ENCODE results near the gene IL17RD. TPM values are rescaled to one million over a fixed set of nuclear protein-coding genes. Genes with fewer than 3 reads are reported as not detected.

Gene IL17RD
- total and polyA plus RNA-seq, 10 of the 15 experiments (the other 5 are each of a cell fraction or from before 2014, with no cell fraction given) = 0.01 to 0.08 (median 0.04) TPM; not detected in 3

- TF ChIP-seq TARDBP (IDR thresholded peaks at IDR 0.05; ENCODE audit: borderline replicate concordance) = no peak
- no peak for TF ChIP-seq RB1 (IDR thresholded peaks at IDR 0.05; ENCODE audit: borderline replicate concordance)
- no peak for TF ChIP-seq TCF7 (IDR thresholded peaks at IDR 0.05; ENCODE audit: borderline replicate concordance)
Observed at GRCh38 chr3:57147071-57147470, 18.1 kb downstream of the IL17RD start (continued).

- H2AFZ ChIP-seq (ENCODE audit: control insufficient read depth, low read depth, low read length) = no peak overlapping the region
- BruUV-seq (replicated peaks) = no TSS peak
- H3K27ac ChIP-seq (ENCODE audit: control insufficient read depth, insufficient read depth) = no peak overlapping the region
- in situ Hi-C loops (cut with MboI) = no loop called here
- SMC1A ChIA-PET (ENCODE audit: uncharacterized antibody, unreplicated experiment) = no interaction called here
- TF ChIP-seq BCL3 (IDR thresholded peaks at IDR 0.05; ENCODE audit: borderline replicate concordance, insufficient read depth, low read depth, low read length, poor library complexity, severe bottlenecking) = peak; percentile 39
- TF ChIP-seq E2F4 (IDR thresholded peaks at IDR 0.05; ENCODE audit: low read depth, low read length) = no peak
- ATAC-seq = no peak
- no peak for DNase-seq (ENCODE audit: low read depth, low spot score)
- no peak overlapping the region for H3K4me3 ChIP-seq
- H4K20me1 ChIP-seq (ENCODE audit: control insufficient read depth, insufficient read depth) = no peaks in the 10 kb centered on the region
- no peak for FAIRE-seq
- H3K79me2 ChIP-seq (ENCODE audit: control insufficient read depth, insufficient read depth, low read length) = no peaks in the 10 kb centered on the region
- no peak overlapping the region for H3K9ac ChIP-seq (ENCODE audit: control insufficient read depth, insufficient read depth, low read length)
- no peaks in the 10 kb centered on the region for H3K4me1 ChIP-seq (ENCODE audit: control insufficient read depth, insufficient read depth, low read length)
- no peaks in the 10 kb centered on the region for H3K36me3 ChIP-seq (ENCODE audit: control insufficient read depth in 2 of 2, insufficient read depth in 2 of 2, low read length in 1 of 2)
- intact Hi-C loops (cut with micrococcal nuclease; ENCODE audit: unreplicated experiment) = no loop called here
- CTCF ChIA-PET = no interaction called here
- 90% methylated on average over 13 of the region's 13 CpGs for WGBS (ENCODE audit: insufficient coverage, insufficient replicate concordance, low lambda C conversion rate, missing lambda C conversion rate)
- POLR2A ChIA-PET = interaction anchor here (0.8 kb wide), 1 partner anchor 20 kb away, joined by 3 read pairs; no protein-coding TSS in a partner anchor
- H3K27me3 ChIP-seq (replicated peaks in 1 of 2; ENCODE audit: control insufficient read depth in 2 of 2, insufficient read depth in 2 of 2, low read length in 1 of 2) = peaks cover 0 to 5% of the 10 kb centered on the region in 2 experiments; a peak in 1 of 4 replicates
- no peaks in the 10 kb centered on the region for H3K9me3 ChIP-seq (replicated peaks; ENCODE audit: control insufficient read depth, insufficient read depth, low read length)
- RAD21 ChIA-PET (ENCODE audit: unreplicated experiment) = no interaction called here
- no peak overlapping the region for H3K4me2 ChIP-seq (ENCODE audit: control insufficient read depth, insufficient read depth)
Observed at GRCh38 chr3:57145852-57146251, 19.3 kb downstream of the IL17RD start.

Measured in GM12878 (cell line).